NB4 (cell line): ENCODE measurements around the gene SLC4A1.
A peak's percentile ranks its signal among the peaks of the same experiment; 100 is the strongest.

Experiments used
- DNase-seq: peaks from one replicate; pipeline ENCODE4 v3.0.0; 2010; ENCODE audit warnings: low read depth
- H3K4me3 ChIP-seq: one replicate; pipeline ENCODE4 v1.5.1; 2011; ENCODE audit warnings: mild to moderate bottlenecking, low read depth, low read length, moderate library complexity
- MYC ChIP-seq: IDR thresholded peaks from 2 replicates; pipeline ENCODE4 v1.6.1; 2011; ENCODE audit warnings: low read depth, low read length
- POLR2A ChIP-seq: IDR thresholded peaks from 2 replicates; pipeline ENCODE4 v1.6.1; 2011; ENCODE audit warnings: mild to moderate bottlenecking; ENCODE audit not compliant: insufficient read length; ENCODE audit errors: extremely low read depth
- TF ChIP-seq, protein P1 (sequence below): IDR thresholded peaks from one replicate; pipeline ENCODE4 v1.5.1; 2012; ENCODE audit warnings: low read depth, low read length
- TF ChIP-seq, protein P2 (sequence below): IDR thresholded peaks from 2 replicates; pipeline ENCODE4 v1.6.1; 2011; ENCODE audit warnings: low read depth, low read length

Gene SLC4A1

DNA sequence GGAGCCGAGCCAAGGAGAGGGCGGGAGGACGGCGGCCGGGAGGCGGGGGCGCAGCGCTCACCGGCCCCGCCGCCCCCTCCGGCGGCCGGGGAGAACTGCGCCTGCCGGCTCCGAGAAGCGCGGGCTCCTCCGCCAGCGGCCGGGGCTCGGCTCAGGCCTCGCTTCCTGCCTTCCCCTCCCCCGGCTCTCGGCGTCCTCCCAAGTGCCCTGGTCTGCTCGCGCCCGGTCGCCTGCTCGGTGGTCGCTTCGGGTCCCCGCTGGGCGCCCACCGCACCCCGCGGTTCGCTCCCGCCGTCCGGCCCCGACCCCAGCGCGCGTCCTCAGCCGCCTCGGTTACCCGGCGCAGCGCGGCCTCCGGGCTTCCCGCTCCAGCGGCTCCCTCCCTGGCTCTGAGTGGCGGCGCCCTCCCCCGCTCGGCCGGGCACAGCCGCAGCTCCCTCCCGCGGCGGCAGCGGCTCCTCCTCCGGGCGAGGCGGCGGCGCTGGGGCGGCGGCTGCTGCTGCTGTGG lies 48.8 kb downstream of the SLC4A1 start:
- H3K4me3 ChIP-seq: peak overlapping the region; percentile 38
- peak; percentile 79 for DNase-seq
- TF ChIP-seq, protein P1, sequence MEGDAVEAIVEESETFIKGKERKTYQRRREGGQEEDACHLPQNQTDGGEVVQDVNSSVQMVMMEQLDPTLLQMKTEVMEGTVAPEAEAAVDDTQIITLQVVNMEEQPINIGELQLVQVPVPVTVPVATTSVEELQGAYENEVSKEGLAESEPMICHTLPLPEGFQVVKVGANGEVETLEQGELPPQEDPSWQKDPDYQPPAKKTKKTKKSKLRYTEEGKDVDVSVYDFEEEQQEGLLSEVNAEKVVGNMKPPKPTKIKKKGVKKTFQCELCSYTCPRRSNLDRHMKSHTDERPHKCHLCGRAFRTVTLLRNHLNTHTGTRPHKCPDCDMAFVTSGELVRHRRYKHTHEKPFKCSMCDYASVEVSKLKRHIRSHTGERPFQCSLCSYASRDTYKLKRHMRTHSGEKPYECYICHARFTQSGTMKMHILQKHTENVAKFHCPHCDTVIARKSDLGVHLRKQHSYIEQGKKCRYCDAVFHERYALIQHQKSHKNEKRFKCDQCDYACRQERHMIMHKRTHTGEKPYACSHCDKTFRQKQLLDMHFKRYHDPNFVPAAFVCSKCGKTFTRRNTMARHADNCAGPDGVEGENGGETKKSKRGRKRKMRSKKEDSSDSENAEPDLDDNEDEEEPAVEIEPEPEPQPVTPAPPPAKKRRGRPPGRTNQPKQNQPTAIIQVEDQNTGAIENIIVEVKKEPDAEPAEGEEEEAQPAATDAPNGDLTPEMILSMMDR: no peak
- TF ChIP-seq, protein P2, sequence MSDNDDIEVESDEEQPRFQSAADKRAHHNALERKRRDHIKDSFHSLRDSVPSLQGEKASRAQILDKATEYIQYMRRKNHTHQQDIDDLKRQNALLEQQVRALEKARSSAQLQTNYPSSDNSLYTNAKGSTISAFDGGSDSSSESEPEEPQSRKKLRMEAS: no peak
- TF ChIP-seq POLR2A (no peak), MYC (no peak)

DNA sequence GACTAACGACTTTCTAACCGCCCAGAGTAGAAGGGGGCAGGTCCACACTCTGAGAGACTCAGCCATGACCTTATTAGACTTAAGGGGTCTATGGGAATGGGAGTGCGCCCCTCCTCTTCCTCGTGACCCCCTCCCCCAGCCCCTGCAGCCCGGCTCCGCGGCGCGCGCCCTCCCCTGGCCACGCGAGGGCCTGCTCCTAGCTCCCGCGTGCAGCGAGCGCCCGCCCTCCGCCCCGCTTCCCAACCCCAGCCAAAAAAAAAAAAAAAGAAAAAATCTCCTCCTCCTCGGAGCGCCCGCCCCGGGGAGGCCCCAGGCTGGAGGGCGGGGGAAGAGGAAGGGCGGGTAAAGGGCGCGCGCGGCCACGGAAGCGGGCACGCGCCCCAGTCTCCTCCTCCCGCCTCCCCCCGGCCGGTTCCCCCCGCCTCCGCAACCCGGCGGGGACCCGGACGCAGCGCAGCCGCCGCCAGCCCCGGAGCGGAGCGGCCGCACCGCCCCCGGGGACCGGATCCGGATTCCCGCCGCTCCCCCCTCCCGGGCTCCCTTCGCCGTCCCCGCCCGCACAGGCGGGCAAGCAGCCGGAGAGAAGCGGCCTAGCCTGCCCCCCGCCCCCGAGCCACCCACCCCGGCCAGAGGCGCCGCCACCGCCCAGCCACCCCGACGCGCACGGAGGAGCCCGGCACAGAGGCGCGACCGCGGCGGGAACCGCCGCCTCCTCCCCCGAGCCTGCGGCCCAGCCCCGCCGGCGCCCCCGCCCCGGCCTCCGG lies 49.4 kb downstream of the SLC4A1 start:
- peak; percentile 94 for DNase-seq
- TF ChIP-seq MYC: peak; percentile 86
- TF ChIP-seq POLR2A: peak; percentile 29
- TF ChIP-seq, protein P2: peak; percentile 51
- TF ChIP-seq, protein P1: peak; percentile 46

DNA sequence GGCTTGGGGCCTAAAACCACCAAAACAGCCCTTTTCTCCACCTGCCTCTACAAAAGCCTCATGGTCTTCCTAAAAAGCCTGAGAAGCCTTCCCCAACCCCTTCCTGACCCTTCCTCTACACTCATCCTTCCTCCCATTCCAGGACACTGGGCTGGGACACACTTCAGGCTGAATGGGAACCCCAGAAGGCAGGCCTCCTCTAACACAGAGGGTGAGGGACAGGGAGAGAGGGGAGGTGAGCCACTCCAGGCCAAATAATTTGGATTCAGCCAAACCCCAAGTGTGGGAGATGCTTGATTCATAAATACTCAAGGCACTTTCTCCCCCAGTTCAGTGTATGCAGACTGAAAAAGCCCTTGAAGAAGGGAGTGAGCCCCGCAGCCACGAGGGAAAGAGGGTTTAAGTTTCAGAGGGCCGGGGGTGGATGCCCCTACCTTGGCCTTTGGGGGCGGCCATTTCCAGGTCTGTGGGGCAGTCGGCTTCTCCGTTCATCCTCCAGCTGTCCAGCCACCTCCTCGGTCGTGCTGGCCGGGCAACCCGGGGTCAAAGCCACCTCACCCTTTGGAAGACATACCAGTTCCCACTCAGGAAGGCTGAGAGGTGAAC lies 50.1 kb downstream of the SLC4A1 start:
- TF ChIP-seq MYC (no peak), POLR2A (no peak)
- TF ChIP-seq, protein P1: no peak
- TF ChIP-seq, protein P2: no peak
- peak overlapping the region; percentile 79 for H3K4me3 ChIP-seq
- no peak for DNase-seq

More for the DNA sequence above, 49.4 kb downstream of the SLC4A1 start:
- peak overlapping the region; percentile 79 for H3K4me3 ChIP-seq

DNA sequence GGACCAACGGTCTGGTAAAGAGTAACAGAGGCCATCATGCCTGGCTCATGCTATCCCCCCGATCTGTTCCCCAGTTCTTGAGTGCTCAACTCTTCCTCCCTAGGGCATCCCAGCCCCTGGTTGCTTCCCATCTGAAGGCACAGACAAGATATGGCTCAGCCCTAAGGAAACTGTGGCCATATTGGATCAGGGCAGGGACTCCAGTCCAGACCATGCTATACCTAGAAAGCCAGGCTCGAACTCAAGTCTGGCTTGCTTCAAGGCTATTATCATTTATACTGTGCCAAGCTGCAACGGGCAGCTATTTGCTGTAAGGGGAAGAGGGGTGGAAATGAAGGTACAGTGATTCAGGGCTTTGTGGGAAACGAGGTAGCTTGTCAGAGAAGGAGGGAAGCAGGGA lies 51.2 kb downstream of the SLC4A1 start:
- H3K4me3 ChIP-seq: peak overlapping the region; percentile 79
- TF ChIP-seq MYC: no peak
- TF ChIP-seq, protein P2: no peak
- TF ChIP-seq, protein P1: no peak
- TF ChIP-seq POLR2A: no peak
- DNase-seq: peak; percentile 5

DNA sequence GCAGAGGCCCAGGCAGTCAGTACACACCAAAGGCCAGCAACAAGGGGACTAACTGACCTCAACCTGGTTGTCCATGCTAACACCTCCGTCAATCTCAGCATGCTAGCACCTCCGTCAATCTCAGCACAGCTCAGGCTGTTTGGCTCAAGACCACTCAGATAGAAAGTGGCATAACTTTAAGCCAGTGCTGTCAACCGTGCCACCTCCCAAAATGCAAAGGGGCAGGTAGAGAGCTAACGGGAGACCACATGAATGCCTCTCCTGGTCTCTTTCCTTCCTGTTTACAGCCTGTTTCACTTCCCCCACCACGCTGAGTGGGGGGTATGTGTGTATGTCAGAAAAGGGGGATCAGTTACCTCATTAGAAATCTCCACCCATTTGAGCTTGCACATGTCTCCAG lies 51.8 kb downstream of the SLC4A1 start:
- TF ChIP-seq, protein P1: no peak
- TF ChIP-seq MYC (no peak), POLR2A (no peak)
- TF ChIP-seq, protein P2: no peak
- peak; percentile 14 for DNase-seq
- peak overlapping the region; percentile 79 for H3K4me3 ChIP-seq
